Astrocyte (in vitro differentiated cells and primary cell): ENCODE data around the gene VWC2L.

Source experiments
- EZH2 ChIP-seq: IDR thresholded peaks from 2 replicates; pipeline ENCODE4 v1.6.1; 2012; ENCODE audit warnings: mild to moderate bottlenecking, low read length, inconsistent platforms; ENCODE audit not compliant: insufficient read depth
- TF ChIP-seq, protein P1 (sequence below): IDR thresholded peaks from 2 replicates; pipeline ENCODE4 v1.5.1; 2011; ENCODE audit warnings: low read depth, mild to moderate bottlenecking, inconsistent platforms, low read length, moderate library complexity; ENCODE audit not compliant: insufficient read depth

DNA sequence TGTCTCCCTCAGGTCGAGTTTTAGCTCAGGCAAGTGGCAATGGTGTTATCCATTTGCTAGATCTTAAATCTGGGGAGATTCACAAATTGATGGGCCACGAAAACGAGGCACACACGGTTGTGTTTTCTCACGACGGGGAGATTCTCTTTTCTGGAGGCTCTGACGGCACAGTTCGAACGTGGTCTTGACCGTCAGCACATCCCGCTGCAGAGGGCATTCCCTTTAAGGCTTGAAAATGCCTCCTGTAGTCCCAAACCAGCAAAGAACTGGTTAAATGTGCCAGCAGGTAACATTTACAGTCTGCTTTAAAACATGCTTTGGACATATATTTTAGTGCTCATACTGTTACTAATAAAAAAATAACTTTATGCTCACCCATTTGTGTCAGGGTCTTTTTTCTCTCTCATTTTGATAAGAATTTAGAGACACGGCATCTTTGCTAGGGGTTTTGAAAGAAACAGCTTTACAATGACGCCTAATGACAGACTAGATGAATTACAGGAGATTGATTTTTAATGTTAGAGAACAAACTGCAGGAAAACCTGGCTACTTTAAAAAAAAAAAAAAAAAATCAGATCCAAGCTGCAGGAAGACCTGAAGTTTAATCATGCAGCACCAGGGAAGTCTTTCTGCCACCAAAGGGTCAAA lies 602 bp upstream of the VWC2L start:
- no peak for TF ChIP-seq EZH2
- TF ChIP-seq, protein P1, sequence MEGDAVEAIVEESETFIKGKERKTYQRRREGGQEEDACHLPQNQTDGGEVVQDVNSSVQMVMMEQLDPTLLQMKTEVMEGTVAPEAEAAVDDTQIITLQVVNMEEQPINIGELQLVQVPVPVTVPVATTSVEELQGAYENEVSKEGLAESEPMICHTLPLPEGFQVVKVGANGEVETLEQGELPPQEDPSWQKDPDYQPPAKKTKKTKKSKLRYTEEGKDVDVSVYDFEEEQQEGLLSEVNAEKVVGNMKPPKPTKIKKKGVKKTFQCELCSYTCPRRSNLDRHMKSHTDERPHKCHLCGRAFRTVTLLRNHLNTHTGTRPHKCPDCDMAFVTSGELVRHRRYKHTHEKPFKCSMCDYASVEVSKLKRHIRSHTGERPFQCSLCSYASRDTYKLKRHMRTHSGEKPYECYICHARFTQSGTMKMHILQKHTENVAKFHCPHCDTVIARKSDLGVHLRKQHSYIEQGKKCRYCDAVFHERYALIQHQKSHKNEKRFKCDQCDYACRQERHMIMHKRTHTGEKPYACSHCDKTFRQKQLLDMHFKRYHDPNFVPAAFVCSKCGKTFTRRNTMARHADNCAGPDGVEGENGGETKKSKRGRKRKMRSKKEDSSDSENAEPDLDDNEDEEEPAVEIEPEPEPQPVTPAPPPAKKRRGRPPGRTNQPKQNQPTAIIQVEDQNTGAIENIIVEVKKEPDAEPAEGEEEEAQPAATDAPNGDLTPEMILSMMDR: no peak
